GM23338 (cell line): Measurements from ENCODE around the gene HCST. TPM values are rescaled to one million over a fixed set of nuclear protein-coding genes. Genes with fewer than 3 reads are reported as not detected.

Source experiments
- ATAC-seq: fragments of 200-7000 bp; cut with Tn5 transposase; 3 replicates; pipeline ENCODE4 v1.9.1; 2020
- DNase-seq: peaks from one replicate; pipeline ENCODE4 v3.0.0-alpha.2; 2015; ENCODE audit warnings: low spot score
- H2AFZ ChIP-seq: fragments of 200-600 bp; sonication (generic); 2 replicates; pipeline ENCODE4 v1.8.0; 2016; ENCODE audit warnings: antibody characterized with exemption, mild to moderate bottlenecking, moderate library complexity
- H3F3A ChIP-seq: fragments of 200-600 bp; sonication (generic); replicated peaks from 2 replicates; pipeline ENCODE4 v1.8.0; 2017; ENCODE audit warnings: antibody characterized with exemption, mixed run types, low read depth
- H3K27ac ChIP-seq: fragments of 200-600 bp; sonication (generic); 2 replicates; pipeline ENCODE4 v1.6.1; 2016; ENCODE audit warnings: low read depth
- H3K27me3 ChIP-seq: fragments of 200-600 bp; sonication (generic); 2 replicates; pipeline ENCODE4 v1.8.0; 2016; ENCODE audit warnings: mild to moderate bottlenecking, mixed run types, moderate library complexity; ENCODE audit not compliant: insufficient read depth
- H3K36me3 ChIP-seq: fragments of 200-600 bp; sonication (generic); 2 replicates; pipeline ENCODE4 v1.8.0; 2016; ENCODE audit warnings: mild to moderate bottlenecking; ENCODE audit not compliant: insufficient read depth
- H3K4me1 ChIP-seq: fragments of 200-600 bp; sonication (generic); 2 replicates; pipeline ENCODE4 v1.8.0; 2016; ENCODE audit warnings: mild to moderate bottlenecking, moderate library complexity; ENCODE audit not compliant: insufficient read depth
- H3K4me2 ChIP-seq: fragments of 200-600 bp; sonication (generic); 2 replicates; pipeline ENCODE4 v1.7.1; 2017; ENCODE audit warnings: mixed run types
- H3K4me3 ChIP-seq: fragments of 200-600 bp; sonication (generic); 2 replicates; pipeline ENCODE4 v1.6.1; 2016; ENCODE audit warnings: mixed run types
- H3K79me2 ChIP-seq: fragments of 200-600 bp; sonication (generic); replicated peaks from 2 replicates; pipeline ENCODE4 v1.8.0; 2017; ENCODE audit warnings: mild to moderate bottlenecking; ENCODE audit not compliant: insufficient read depth
- H3K9me2 ChIP-seq: fragments of 200-600 bp; sonication (generic); 2 replicates; pipeline ENCODE4 v1.8.0; 2017; ENCODE audit not compliant: insufficient read depth
- H4K20me1 ChIP-seq: fragments of 200-600 bp; sonication (generic); replicated peaks from 2 replicates; pipeline ENCODE4 v1.8.0; 2017; ENCODE audit warnings: mild to moderate bottlenecking; ENCODE audit not compliant: insufficient read depth
- H3K27ac Mint-ChIP-seq: 2 replicates; pipeline ENCODE4 v1.8.0; 2020; ENCODE audit warnings: inconsistent platforms, mild to moderate bottlenecking, moderate library complexity, mixed read lengths
- H3K27me3 Mint-ChIP-seq: 3 replicates; pipeline ENCODE4 v1.8.0; 2022; ENCODE audit warnings: low read depth, mild to moderate bottlenecking, moderate library complexity, mixed read lengths, inconsistent platforms; ENCODE audit not compliant: insufficient read depth, poor library complexity
- H3K36me3 Mint-ChIP-seq: 3 replicates; pipeline ENCODE4 v1.8.0; 2021; ENCODE audit warnings: low read depth, mild to moderate bottlenecking, inconsistent platforms, moderate library complexity, mixed read lengths
- H3K4me1 Mint-ChIP-seq: 3 replicates; pipeline ENCODE4 v1.8.0; 2020; ENCODE audit warnings: mild to moderate bottlenecking, inconsistent platforms, mixed read lengths
- H3K4me3 Mint-ChIP-seq: 3 replicates; pipeline ENCODE4 v1.8.0; 2021; ENCODE audit warnings: moderate library complexity, mild to moderate bottlenecking, inconsistent platforms, mixed read lengths
- H3K9me3 Mint-ChIP-seq: 3 replicates; pipeline ENCODE4 v1.8.0; 2020; ENCODE audit warnings: moderate library complexity, mild to moderate bottlenecking, inconsistent platforms, mixed read lengths
- CREB1 ChIP-seq: fragments of 250-450 bp; sonication (Bioruptor Pico); IDR thresholded peaks from 2 replicates; pipeline ENCODE4 v1.5.0; 2020; ENCODE audit warnings: low read depth, mild to moderate bottlenecking, moderate library complexity
- CTCF ChIP-seq, 2 experiments: fragments of 200-600 bp in 1 of 2; sonication (generic) in 1 of 2; conservative IDR thresholded peaks; 2 replicates each; pipeline versions ENCODE4 v1.5.1 to v1.6.1; 2016 to 2017; ENCODE audit warnings: antibody characterized with exemption in 2 of 2, low read depth in 2 of 2, mild to moderate bottlenecking in 2 of 2, moderate library complexity in 1 of 2
- EZH2 ChIP-seq: fragments of 200-600 bp; sonication (generic); IDR thresholded peaks from one replicate; pipeline ENCODE4 v1.8.0; 2017; ENCODE audit warnings: antibody characterized with exemption, mild to moderate bottlenecking, low read depth; ENCODE audit not compliant: unreplicated experiment
- EZH2phosphoT487 ChIP-seq: fragments of 200-600 bp; sonication (generic); IDR thresholded peaks from one replicate; pipeline ENCODE4 v1.8.1; 2018; ENCODE audit warnings: antibody characterized with exemption; ENCODE audit not compliant: unreplicated experiment
- JUNB ChIP-seq: IDR thresholded peaks from one replicate; pipeline ENCODE4 v1.6.1; 2016; ENCODE audit warnings: antibody characterized with exemption; ENCODE audit not compliant: unreplicated experiment
- NANOG ChIP-seq: IDR thresholded peaks from 2 replicates; pipeline ENCODE4 v1.6.1; 2016; ENCODE audit warnings: antibody characterized with exemption, borderline replicate concordance
- POLR2AphosphoS5 ChIP-seq: IDR thresholded peaks from 2 replicates; pipeline ENCODE4 v1.6.1; 2016; ENCODE audit warnings: antibody characterized with exemption, low read depth
- STAT1 ChIP-seq: IDR thresholded peaks from one replicate; pipeline ENCODE4 v1.6.1; 2016; ENCODE audit warnings: antibody characterized with exemption; ENCODE audit not compliant: unreplicated experiment
- ZNF114 ChIP-seq: fragments of 250-450 bp; sonication (Bioruptor Pico); IDR thresholded peaks from 2 replicates; pipeline ENCODE4 v1.5.0; 2020; ENCODE audit warnings: mild to moderate bottlenecking, moderate library complexity
- ZNF331 ChIP-seq: fragments of 250-450 bp; sonication (Bioruptor Pico); IDR thresholded peaks from 2 replicates; pipeline ENCODE4 v1.5.0; 2020; ENCODE audit warnings: low read depth, mild to moderate bottlenecking, moderate library complexity
- polyA plus RNA-seq: library from polyadenylated mRNA; unstranded; fragments of >200 nt; fragmentation: Nextera tagmentation; extraction: Ambion mirVana; gene quantifications from 2 replicates; pipeline ENCODE4 v1.2.1, GENCODE V29; 2016
- total RNA-seq: library from RNA; depleted of rRNA; stranded (reverse); fragments of >200 nt; shearing (Covaris generic); gene quantifications from 2 replicates; pipeline ENCODE4 v1.2.3, GENCODE V29; 2014
- TF ChIP-seq, protein P1 (sequence below): IDR thresholded peaks from one replicate; pipeline ENCODE4 v1.6.1; 2018; ENCODE audit warnings: antibody characterized with exemption; ENCODE audit not compliant: unreplicated experiment

The HCST gene
- total and polyA plus RNA-seq, 2 experiments from 2014 or later: 2.1 TPM; not detected in 1

DNA sequence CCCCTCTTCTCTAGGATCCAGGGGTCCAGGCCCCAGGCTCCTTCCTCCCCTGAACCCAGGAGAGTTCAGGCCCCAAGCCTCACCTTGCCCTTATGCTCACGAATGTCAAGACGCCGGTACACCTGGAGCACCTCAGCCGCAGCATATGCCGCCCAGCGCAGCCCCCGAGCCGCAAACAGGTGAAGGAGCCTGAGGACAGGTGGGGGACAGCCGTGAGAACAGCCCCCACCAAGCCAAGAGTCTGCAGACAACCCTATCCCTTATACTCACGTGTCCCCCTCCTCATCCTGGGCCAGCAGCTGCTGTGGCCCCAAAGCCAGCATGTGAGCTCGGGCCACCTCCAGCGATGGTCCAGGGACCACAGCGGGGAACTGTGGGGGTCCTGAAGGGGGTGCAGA lies 5.7 kb upstream of the HCST start:
- peaks cover 36% of the 10 kb centered on the region for H3K36me3 Mint-ChIP-seq
- no peak overlapping the region for H3K4me3 ChIP-seq
- H3K9me2 ChIP-seq: no peaks in the 10 kb centered on the region
- ATAC-seq (no peak), DNase-seq (no peak)
- H3K27ac ChIP-seq: no peak overlapping the region
- H4K20me1 ChIP-seq: peaks cover 8% of the 10 kb centered on the region; the same call in 1 of the 2 replicates
- 0 out of 2 replicates have a peak, but pooled peaks cover 10% of the 10 kb centered on the region for H3F3A ChIP-seq
- peaks cover 8% of the 10 kb centered on the region for H3K27me3 Mint-ChIP-seq
- H3K4me1 ChIP-seq: peaks cover 12% of the 10 kb centered on the region
- H3K27ac Mint-ChIP-seq: no peak overlapping the region
- no peaks in the 10 kb centered on the region for H3K27me3 ChIP-seq
- no peak overlapping the region for H2AFZ ChIP-seq
- no peak overlapping the region for H3K4me3 Mint-ChIP-seq
- H3K9me3 Mint-ChIP-seq: no peaks in the 10 kb centered on the region
- no peak overlapping the region for H3K4me2 ChIP-seq
- H3K79me2 ChIP-seq: peaks cover 13% of the 10 kb centered on the region
- peaks cover 7% of the 10 kb centered on the region; the same call in 2 of the 3 replicates for H3K4me1 Mint-ChIP-seq
- H3K36me3 ChIP-seq: peaks cover 21% of the 10 kb centered on the region
- no peak for TF ChIP-seq EZH2

DNA sequence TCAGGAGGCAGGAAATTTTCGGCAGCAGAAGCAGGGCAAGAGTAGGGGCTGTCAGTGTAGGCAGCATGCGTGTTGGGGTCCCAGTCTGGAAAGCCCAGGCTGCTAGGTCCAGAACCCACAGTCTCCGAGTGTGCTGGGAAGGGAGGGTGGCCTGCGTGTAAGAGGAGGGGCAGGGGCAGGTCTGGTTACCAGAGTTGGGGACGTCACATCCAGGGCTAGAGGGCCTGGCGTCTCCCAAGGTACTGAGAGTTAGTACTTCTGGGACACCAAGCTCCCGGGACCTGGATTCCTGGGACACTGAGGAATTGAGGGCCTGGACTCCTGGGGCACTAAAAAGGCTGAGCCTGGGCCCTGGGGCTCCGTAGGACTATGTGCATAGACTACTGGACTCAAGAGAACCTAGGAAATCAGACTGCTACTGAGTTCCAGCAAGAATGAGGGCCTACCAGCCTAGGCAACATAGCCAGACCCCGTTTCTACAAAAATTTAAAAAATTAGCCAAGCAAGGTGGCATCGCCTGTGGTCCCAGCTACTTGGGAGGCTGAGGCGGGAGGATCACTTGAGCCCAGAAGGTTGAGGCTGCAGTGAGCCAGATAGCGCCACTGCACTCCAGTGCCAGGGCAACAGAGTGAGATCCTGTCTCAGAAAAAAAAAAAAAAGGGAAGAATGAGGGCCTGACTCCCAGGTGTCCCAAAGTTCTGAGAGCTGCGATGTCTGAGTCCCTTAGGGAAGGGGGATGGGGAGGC lies 4.5 kb upstream of the HCST start:
- peak overlapping the region; percentile 96 for H3K4me2 ChIP-seq
- H4K20me1 ChIP-seq: peaks cover 5% of the 10 kb centered on the region; the same call in 1 of the 2 replicates
- no peak overlapping the region for H3K27ac ChIP-seq
- H3K4me3 ChIP-seq: peak overlapping the region; percentile 99
- H2AFZ ChIP-seq: no peak overlapping the region
- H3K27me3 Mint-ChIP-seq: peaks cover 12% of the 10 kb centered on the region
- peaks cover 13% of the 10 kb centered on the region for H3K79me2 ChIP-seq
- H3K9me2 ChIP-seq: no peaks in the 10 kb centered on the region
- H3K4me1 Mint-ChIP-seq: peaks cover 17% of the 10 kb centered on the region
- TF ChIP-seq POLR2AphosphoS5 (no peak), CTCF (conservative IDR thresholded peaks at IDR 0.05; ENCODE audit: low read depth in 2 of 2) (no peak), EZH2phosphoT487 (no peak), ZNF114 (CRISPR knock-in tag) (no peak), STAT1 (no peak), JUNB (no peak), EZH2 (no peak), CREB1 (CRISPR knock-in tag) (no peak), NANOG (no peak), ZNF331 (no peak)
- TF ChIP-seq, protein P1, sequence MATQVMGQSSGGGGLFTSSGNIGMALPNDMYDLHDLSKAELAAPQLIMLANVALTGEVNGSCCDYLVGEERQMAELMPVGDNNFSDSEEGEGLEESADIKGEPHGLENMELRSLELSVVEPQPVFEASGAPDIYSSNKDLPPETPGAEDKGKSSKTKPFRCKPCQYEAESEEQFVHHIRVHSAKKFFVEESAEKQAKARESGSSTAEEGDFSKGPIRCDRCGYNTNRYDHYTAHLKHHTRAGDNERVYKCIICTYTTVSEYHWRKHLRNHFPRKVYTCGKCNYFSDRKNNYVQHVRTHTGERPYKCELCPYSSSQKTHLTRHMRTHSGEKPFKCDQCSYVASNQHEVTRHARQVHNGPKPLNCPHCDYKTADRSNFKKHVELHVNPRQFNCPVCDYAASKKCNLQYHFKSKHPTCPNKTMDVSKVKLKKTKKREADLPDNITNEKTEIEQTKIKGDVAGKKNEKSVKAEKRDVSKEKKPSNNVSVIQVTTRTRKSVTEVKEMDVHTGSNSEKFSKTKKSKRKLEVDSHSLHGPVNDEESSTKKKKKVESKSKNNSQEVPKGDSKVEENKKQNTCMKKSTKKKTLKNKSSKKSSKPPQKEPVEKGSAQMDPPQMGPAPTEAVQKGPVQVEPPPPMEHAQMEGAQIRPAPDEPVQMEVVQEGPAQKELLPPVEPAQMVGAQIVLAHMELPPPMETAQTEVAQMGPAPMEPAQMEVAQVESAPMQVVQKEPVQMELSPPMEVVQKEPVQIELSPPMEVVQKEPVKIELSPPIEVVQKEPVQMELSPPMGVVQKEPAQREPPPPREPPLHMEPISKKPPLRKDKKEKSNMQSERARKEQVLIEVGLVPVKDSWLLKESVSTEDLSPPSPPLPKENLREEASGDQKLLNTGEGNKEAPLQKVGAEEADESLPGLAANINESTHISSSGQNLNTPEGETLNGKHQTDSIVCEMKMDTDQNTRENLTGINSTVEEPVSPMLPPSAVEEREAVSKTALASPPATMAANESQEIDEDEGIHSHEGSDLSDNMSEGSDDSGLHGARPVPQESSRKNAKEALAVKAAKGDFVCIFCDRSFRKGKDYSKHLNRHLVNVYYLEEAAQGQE: no peak
- H3K4me3 Mint-ChIP-seq: peak overlapping the region; percentile 95
- DNase-seq (no peak), ATAC-seq (no peak)
- no peak overlapping the region for H3K27ac Mint-ChIP-seq
- peaks cover 18% of the 10 kb centered on the region for H3K36me3 ChIP-seq
- H3K27me3 ChIP-seq: no peaks in the 10 kb centered on the region
- H3K36me3 Mint-ChIP-seq: peaks cover 30% of the 10 kb centered on the region
- peaks cover 15% of the 10 kb centered on the region; the same call in 1 of the 2 replicates for H3F3A ChIP-seq
- no peaks in the 10 kb centered on the region for H3K9me3 Mint-ChIP-seq
- peaks cover 21% of the 10 kb centered on the region for H3K4me1 ChIP-seq
